ENCODE results near the gene QKI.
A peak's percentile ranks its signal among the peaks of the same experiment; 100 is the strongest.

The QKI gene

GRCh38 chr6:163402616-163403015 lies 11.9 kb upstream of the QKI start:
- Histone ChIP-seq H3K4me1 (ENCODE audit: control insufficient read depth, insufficient read depth, low read length) (no peaks in the 10 kb centered on the region), H3K27ac (ENCODE audit: extremely low read depth, low read depth, low read length) (no peak overlapping the region), H3K4me3 (ENCODE audit: low read depth, low read length) (no peak overlapping the region), H3K36me3 (ENCODE audit: control insufficient read depth in 2 of 2, insufficient read depth in 1 of 2, low read length in 2 of 2) (no peaks in the 10 kb centered on the region), H3K9me3 (ENCODE audit: control insufficient read depth, insufficient read depth, low read depth, low read length) (no peaks in the 10 kb centered on the region)
- CTCF ChIA-PET: interaction anchor here (0.7 kb wide), 1 partner anchor 65 kb away, joined by 3 read pairs; no protein-coding TSS in a partner anchor
- TF ChIP-seq ZNF146 (tag by site-specific recombination; IDR thresholded peaks at IDR 0.05) (no peak), ZNF513 (tag by site-specific recombination; IDR thresholded peaks at IDR 0.05) (no peak), OVOL3 (tag by site-specific recombination; IDR thresholded peaks at IDR 0.05) (no peak), ZNF366 (tag by site-specific recombination; conservative IDR thresholded peaks at IDR 0.05) (no peak), ZSCAN4 (tag by site-specific recombination; IDR thresholded peaks at IDR 0.05) (peak; percentile 77)
- POLR2A ChIA-PET: interaction anchor here (0.6 kb wide), 1 partner anchor 338 kb away, joined by 3 read pairs; no protein-coding TSS in a partner anchor

- no peak overlapping the region for H3K4me3 ChIP-seq (ENCODE audit: low read depth, low read length)
- H3K9me3 ChIP-seq (ENCODE audit: control insufficient read depth, insufficient read depth, low read depth, low read length): no peaks in the 10 kb centered on the region
- no peaks in the 10 kb centered on the region for H3K4me1 ChIP-seq (ENCODE audit: control insufficient read depth, insufficient read depth, low read length)
- POLR2A ChIA-PET: no interaction called here
- H3K27ac ChIP-seq (ENCODE audit: extremely low read depth, low read depth, low read length): no peak overlapping the region
- CTCF ChIA-PET: no interaction called here
- H3K36me3 ChIP-seq (ENCODE audit: control insufficient read depth in 2 of 2, insufficient read depth in 1 of 2, low read length in 2 of 2): no peaks in the 10 kb centered on the region
- TF ChIP-seq ZNF510 (tag by site-specific recombination; IDR thresholded peaks at IDR 0.05; ENCODE audit: insufficient replicate concordance) (no peak), ZNF521 (tag by site-specific recombination; IDR thresholded peaks at IDR 0.05) (no peak), ZBTB1 (tag by site-specific recombination; IDR thresholded peaks at IDR 0.05) (no peak), ZNF16 (tag by site-specific recombination; IDR thresholded peaks at IDR 0.05; ENCODE audit: low read depth) (no peak), PRDM1 (tag by site-specific recombination; IDR thresholded peaks at IDR 0.05) (no peak), ZFP3 (tag by site-specific recombination; IDR thresholded peaks at IDR 0.05; ENCODE audit: low read depth) (no peak), ZNF701 (tag by site-specific recombination; IDR thresholded peaks at IDR 0.05) (no peak), HOXD13 (CRISPR knock-in tag; IDR thresholded peaks at IDR 0.05; ENCODE audit: borderline replicate concordance) (no peak), ZNF658 (tag by site-specific recombination; IDR thresholded peaks at IDR 0.05) (no peak), ZNF791 (tag by site-specific recombination; IDR thresholded peaks at IDR 0.05) (no peak), OVOL3 (tag by site-specific recombination; IDR thresholded peaks at IDR 0.05) (no peak), ZNF202 (tag by site-specific recombination; IDR thresholded peaks at IDR 0.05; ENCODE audit: borderline replicate concordance) (no peak), ZNF785 (tag by site-specific recombination; IDR thresholded peaks at IDR 0.05) (no peak), HOXC10 (CRISPR knock-in tag; IDR thresholded peaks at IDR 0.05) (no peak)
- TF ChIP-seq, protein P1, sequence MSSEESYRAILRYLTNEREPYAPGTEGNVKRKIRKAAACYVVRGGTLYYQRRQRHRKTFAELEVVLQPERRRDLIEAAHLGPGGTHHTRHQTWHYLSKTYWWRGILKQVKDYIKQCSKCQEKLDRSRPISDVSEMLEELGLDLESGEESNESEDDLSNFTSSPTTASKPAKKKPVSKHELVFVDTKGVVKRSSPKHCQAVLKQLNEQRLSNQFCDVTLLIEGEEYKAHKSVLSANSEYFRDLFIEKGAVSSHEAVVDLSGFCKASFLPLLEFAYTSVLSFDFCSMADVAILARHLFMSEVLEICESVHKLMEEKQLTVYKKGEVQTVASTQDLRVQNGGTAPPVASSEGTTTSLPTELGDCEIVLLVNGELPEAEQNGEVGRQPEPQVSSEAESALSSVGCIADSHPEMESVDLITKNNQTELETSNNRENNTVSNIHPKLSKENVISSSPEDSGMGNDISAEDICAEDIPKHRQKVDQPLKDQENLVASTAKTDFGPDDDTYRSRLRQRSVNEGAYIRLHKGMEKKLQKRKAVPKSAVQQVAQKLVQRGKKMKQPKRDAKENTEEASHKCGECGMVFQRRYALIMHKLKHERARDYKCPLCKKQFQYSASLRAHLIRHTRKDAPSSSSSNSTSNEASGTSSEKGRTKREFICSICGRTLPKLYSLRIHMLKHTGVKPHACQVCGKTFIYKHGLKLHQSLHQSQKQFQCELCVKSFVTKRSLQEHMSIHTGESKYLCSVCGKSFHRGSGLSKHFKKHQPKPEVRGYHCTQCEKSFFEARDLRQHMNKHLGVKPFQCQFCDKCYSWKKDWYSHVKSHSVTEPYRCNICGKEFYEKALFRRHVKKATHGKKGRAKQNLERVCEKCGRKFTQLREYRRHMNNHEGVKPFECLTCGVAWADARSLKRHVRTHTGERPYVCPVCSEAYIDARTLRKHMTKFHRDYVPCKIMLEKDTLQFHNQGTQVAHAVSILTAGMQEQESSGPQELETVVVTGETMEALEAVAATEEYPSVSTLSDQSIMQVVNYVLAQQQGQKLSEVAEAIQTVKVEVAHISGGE (tag by site-specific recombination; conservative IDR thresholded peaks at IDR 0.05; ENCODE audit: low read depth): no peak
- TF ChIP-seq, protein P2, sequence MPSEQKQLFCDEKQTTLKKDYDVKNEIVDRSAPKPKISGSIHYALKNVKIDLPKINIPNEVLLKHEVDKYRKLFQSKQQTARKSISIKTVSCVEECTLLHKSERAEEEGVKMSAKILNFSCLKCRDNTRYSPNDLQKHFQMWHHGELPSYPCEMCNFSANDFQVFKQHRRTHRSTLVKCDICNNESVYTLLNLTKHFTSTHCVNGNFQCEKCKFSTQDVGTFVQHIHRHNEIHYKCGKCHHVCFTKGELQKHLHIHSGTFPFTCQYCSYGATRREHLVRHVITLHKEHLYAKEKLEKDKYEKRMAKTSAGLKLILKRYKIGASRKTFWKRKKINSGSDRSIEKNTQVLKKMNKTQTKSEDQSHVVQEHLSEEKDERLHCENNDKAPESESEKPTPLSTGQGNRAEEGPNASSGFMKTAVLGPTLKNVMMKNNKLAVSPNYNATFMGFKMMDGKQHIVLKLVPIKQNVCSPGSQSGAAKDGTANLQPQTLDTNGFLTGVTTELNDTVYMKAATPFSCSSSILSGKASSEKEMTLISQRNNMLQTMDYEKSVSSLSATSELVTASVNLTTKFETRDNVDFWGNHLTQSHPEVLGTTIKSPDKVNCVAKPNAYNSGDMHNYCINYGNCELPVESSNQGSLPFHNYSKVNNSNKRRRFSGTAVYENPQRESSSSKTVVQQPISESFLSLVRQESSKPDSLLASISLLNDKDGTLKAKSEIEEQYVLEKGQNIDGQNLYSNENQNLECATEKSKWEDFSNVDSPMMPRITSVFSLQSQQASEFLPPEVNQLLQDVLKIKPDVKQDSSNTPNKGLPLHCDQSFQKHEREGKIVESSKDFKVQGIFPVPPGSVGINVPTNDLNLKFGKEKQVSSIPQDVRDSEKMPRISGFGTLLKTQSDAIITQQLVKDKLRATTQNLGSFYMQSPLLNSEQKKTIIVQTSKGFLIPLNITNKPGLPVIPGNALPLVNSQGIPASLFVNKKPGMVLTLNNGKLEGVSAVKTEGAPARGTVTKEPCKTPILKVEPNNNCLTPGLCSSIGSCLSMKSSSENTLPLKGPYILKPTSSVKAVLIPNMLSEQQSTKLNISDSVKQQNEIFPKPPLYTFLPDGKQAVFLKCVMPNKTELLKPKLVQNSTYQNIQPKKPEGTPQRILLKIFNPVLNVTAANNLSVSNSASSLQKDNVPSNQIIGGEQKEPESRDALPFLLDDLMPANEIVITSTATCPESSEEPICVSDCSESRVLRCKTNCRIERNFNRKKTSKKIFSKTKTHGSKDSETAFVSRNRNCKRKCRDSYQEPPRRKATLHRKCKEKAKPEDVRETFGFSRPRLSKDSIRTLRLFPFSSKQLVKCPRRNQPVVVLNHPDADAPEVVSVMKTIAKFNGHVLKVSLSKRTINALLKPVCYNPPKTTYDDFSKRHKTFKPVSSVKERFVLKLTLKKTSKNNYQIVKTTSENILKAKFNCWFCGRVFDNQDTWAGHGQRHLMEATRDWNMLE (tag by site-specific recombination; conservative IDR thresholded peaks at IDR 0.05; ENCODE audit: low read depth): no peak
- TF ChIP-seq, protein P3, sequence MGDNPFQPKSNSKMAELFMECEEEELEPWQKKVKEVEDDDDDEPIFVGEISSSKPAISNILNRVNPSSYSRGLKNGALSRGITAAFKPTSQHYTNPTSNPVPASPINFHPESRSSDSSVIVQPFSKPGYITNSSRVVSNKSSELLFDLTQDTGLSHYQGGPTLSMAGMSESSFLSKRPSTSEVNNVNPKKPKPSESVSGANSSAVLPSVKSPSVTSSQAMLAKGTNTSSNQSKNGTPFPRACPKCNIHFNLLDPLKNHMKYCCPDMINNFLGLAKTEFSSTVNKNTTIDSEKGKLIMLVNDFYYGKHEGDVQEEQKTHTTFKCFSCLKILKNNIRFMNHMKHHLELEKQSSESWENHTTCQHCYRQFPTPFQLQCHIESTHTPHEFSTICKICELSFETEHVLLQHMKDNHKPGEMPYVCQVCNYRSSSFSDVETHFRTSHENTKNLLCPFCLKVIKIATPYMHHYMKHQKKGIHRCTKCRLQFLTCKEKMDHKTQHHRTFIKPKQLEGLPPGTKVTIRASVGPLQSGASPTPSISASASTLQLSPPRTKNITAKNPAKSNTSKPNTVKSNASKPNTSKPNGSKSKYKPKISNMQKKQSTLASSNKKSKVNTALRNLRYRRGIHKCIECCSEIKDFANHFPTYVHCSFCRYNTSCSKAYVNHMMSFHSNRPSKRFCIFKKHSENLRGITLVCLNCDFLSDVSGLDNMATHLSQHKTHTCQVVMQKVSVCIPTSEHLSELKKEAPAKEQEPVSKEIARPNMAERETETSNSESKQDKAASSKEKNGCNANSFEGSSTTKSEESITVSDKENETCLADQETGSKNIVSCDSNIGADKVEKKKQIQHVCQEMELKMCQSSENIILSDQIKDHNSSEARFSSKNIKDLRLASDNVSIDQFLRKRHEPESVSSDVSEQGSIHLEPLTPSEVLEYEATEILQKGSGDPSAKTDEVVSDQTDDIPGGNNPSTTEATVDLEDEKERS (tag by site-specific recombination; IDR thresholded peaks at IDR 0.05): no peak
Measured at GRCh38 chr6:163404825-163405265, 9.7 kb upstream of the QKI start.

Data from HEK293 (cell line).